HEK293 (cell line): ENCODE data around the gene IPCEF1.

Experiments used
- KLF9 ChIP-seq: fragments of 450-650 bp; formaldehyde crosslinking; IDR thresholded peaks from 2 replicates; pipeline ENCODE4 v1.5.1; 2016; ENCODE audit warnings: missing biosample characterization, missing genetic modification characterization, low read depth
- PATZ1 ChIP-seq: fragments of 450-650 bp; formaldehyde crosslinking; IDR thresholded peaks from 2 replicates; pipeline ENCODE4 v1.5.1; 2016; ENCODE audit warnings: missing biosample characterization, missing genetic modification characterization
- ZNF112 ChIP-seq: fragments of 450-650 bp; formaldehyde crosslinking; IDR thresholded peaks from 2 replicates; pipeline ENCODE4 v1.5.0; 2017; ENCODE audit warnings: missing biosample characterization, missing genetic modification characterization
- ZNF2 ChIP-seq: fragments of 450-650 bp; formaldehyde crosslinking; IDR thresholded peaks from 2 replicates; pipeline ENCODE4 v1.5.1; 2016; ENCODE audit warnings: missing biosample characterization, missing genetic modification characterization
- ZNF211 ChIP-seq: fragments of 450-650 bp; formaldehyde crosslinking; IDR thresholded peaks from 2 replicates; pipeline ENCODE4 v1.5.1; 2016; ENCODE audit warnings: low read depth, missing biosample characterization, missing genetic modification characterization
- ZNF23 ChIP-seq: fragments of 450-650 bp; formaldehyde crosslinking; IDR thresholded peaks from 2 replicates; pipeline ENCODE4 v1.5.1; 2016; ENCODE audit warnings: missing biosample characterization, missing genetic modification characterization, borderline replicate concordance
- ZNF354C ChIP-seq: fragments of 450-650 bp; formaldehyde crosslinking; IDR thresholded peaks from 2 replicates; pipeline ENCODE4 v1.5.1; 2016; ENCODE audit warnings: missing biosample characterization, missing genetic modification characterization, low read depth, borderline replicate concordance
- ZXDB ChIP-seq: fragments of 450-650 bp; formaldehyde crosslinking; IDR thresholded peaks from 2 replicates; pipeline ENCODE4 v1.5.1; 2016; ENCODE audit warnings: missing biosample characterization, missing genetic modification characterization
- TF ChIP-seq, protein P1 (sequence below): fragments of 450-650 bp; formaldehyde crosslinking; IDR thresholded peaks from 2 replicates; pipeline ENCODE4 v1.5.1; 2016; ENCODE audit warnings: missing biosample characterization, missing genetic modification characterization
- TF ChIP-seq, protein P2 (sequence below): fragments of 450-650 bp; formaldehyde crosslinking; IDR thresholded peaks from 2 replicates; pipeline ENCODE4 v1.5.1; 2016; ENCODE audit warnings: missing biosample characterization, missing genetic modification characterization
- TF ChIP-seq, protein P3 (sequence below): fragments of 450-650 bp; formaldehyde crosslinking; IDR thresholded peaks from 2 replicates; pipeline ENCODE4 v1.5.1; 2016; ENCODE audit warnings: missing biosample characterization, missing genetic modification characterization, low read depth

DNA sequence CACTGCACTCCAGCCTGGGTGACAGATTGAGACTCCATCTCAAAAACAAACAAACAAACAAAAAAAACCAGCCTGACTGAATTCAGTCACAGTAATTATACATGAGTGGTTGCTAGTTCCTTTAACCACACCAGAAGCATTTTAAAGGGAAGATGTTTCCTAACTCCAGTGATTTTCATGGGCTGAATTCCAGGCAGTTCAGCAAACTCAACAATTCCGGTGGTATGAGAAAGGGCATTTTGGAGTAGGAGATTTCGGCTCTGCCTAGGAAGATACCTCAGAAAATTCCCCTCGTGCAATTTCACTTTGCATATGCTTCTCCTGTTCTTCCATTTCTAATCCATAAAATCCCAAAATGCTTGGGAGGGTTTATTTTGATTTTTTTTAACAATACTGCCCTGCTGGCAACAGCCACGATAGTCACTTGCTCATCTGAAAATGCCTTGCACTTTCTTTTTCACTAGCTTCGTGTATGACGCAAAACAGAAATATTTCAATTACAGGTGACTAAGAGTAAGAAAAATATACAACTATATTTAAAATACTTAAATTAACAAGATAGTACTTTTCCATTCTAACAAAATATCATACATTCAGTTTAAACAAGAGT is 48.3 kb upstream of the IPCEF1 start:
- TF ChIP-seq, protein P1, sequence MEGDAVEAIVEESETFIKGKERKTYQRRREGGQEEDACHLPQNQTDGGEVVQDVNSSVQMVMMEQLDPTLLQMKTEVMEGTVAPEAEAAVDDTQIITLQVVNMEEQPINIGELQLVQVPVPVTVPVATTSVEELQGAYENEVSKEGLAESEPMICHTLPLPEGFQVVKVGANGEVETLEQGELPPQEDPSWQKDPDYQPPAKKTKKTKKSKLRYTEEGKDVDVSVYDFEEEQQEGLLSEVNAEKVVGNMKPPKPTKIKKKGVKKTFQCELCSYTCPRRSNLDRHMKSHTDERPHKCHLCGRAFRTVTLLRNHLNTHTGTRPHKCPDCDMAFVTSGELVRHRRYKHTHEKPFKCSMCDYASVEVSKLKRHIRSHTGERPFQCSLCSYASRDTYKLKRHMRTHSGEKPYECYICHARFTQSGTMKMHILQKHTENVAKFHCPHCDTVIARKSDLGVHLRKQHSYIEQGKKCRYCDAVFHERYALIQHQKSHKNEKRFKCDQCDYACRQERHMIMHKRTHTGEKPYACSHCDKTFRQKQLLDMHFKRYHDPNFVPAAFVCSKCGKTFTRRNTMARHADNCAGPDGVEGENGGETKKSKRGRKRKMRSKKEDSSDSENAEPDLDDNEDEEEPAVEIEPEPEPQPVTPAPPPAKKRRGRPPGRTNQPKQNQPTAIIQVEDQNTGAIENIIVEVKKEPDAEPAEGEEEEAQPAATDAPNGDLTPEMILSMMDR (tag by site-specific recombination): no peak
- TF ChIP-seq, protein P2, sequence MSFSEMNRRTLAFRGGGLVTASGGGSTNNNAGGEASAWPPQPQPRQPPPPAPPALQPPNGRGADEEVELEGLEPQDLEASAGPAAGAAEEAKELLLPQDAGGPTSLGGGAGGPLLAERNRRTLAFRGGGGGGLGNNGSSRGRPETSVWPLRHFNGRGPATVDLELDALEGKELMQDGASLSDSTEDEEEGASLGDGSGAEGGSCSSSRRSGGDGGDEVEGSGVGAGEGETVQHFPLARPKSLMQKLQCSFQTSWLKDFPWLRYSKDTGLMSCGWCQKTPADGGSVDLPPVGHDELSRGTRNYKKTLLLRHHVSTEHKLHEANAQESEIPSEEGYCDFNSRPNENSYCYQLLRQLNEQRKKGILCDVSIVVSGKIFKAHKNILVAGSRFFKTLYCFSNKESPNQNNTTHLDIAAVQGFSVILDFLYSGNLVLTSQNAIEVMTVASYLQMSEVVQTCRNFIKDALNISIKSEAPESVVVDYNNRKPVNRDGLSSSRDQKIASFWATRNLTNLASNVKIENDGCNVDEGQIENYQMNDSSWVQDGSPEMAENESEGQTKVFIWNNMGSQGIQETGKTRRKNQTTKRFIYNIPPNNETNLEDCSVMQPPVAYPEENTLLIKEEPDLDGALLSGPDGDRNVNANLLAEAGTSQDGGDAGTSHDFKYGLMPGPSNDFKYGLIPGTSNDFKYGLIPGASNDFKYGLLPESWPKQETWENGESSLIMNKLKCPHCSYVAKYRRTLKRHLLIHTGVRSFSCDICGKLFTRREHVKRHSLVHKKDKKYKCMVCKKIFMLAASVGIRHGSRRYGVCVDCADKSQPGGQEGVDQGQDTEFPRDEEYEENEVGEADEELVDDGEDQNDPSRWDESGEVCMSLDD: no peak
- TF ChIP-seq PATZ1 (tag by site-specific recombination) (no peak), ZNF354C (no peak), ZNF112 (tag by site-specific recombination) (no peak), ZNF211 (tag by site-specific recombination) (no peak), KLF9 (tag by site-specific recombination) (no peak), ZNF23 (tag by site-specific recombination) (no peak), ZNF2 (tag by site-specific recombination) (no peak), ZXDB (tag by site-specific recombination) (no peak)
- TF ChIP-seq, protein P3, sequence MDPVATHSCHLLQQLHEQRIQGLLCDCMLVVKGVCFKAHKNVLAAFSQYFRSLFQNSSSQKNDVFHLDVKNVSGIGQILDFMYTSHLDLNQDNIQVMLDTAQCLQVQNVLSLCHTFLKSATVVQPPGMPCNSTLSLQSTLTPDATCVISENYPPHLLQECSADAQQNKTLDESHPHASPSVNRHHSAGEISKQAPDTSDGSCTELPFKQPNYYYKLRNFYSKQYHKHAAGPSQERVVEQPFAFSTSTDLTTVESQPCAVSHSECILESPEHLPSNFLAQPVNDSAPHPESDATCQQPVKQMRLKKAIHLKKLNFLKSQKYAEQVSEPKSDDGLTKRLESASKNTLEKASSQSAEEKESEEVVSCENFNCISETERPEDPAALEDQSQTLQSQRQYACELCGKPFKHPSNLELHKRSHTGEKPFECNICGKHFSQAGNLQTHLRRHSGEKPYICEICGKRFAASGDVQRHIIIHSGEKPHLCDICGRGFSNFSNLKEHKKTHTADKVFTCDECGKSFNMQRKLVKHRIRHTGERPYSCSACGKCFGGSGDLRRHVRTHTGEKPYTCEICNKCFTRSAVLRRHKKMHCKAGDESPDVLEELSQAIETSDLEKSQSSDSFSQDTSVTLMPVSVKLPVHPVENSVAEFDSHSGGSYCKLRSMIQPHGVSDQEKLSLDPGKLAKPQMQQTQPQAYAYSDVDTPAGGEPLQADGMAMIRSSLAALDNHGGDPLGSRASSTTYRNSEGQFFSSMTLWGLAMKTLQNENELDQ (tag by site-specific recombination): no peak
